HUES64 (cell line): ENCODE results near the gene TBC1D22A.

Experiments
- H3K27ac ChIP-seq: 2 replicates; pipeline ENCODE4 v1.7.0; 2013; ENCODE audit warnings: low read depth, low read length, inconsistent platforms
- H3K27me3 ChIP-seq: 2 replicates; pipeline ENCODE4 v1.6.1; 2013; ENCODE audit warnings: mild to moderate bottlenecking, low read length; ENCODE audit not compliant: insufficient read depth
- H3K36me3 ChIP-seq: 2 replicates; pipeline ENCODE4 v1.6.1; 2013; ENCODE audit warnings: mild to moderate bottlenecking, low read length; ENCODE audit not compliant: insufficient read depth
- H3K4me1 ChIP-seq: 2 replicates; pipeline ENCODE4 v1.6.1; 2013; ENCODE audit warnings: mild to moderate bottlenecking, low read length, moderate library complexity; ENCODE audit not compliant: insufficient read depth
- H3K4me3 ChIP-seq: 2 replicates; pipeline ENCODE4 v1.5.1; 2013; ENCODE audit warnings: mild to moderate bottlenecking, low read length, moderate library complexity
- H3K9ac ChIP-seq: 2 replicates; pipeline ENCODE4 v1.6.1; 2013; ENCODE audit warnings: mild to moderate bottlenecking, low read depth, low read length
- H3K9me3 ChIP-seq: 2 replicates; pipeline ENCODE4 v1.6.1; 2013; ENCODE audit warnings: low read depth, low read length; ENCODE audit not compliant: insufficient read depth
- WGBS: fragments of 150-250, 120-280 bp; methylation state at CpG from one replicate; pipeline ENCODE4 v1.1.7; 2013; ENCODE audit warnings: missing lambda C conversion rate; 5-methylcytosine and 5-hydroxymethylcytosine counted together

Gene TBC1D22A

DNA sequence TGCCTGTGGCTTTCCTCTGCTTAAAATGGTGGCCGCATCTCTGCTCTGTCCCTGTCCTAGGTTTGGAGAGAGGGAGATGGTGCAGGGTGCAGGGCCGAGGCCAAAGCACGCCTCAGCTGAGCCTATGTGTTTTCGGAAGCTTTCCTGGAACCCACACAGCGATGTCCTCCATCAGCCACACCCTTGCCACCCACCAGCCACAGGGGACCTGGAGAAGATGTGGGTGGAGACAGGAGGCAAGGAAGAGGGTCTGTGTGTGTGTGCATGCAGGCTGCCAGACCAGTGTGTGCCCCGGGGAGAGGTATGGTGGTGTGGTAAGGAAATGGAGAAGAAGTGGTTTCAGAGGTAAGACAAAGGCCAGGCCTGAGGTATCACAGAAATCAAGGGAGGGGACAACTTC is 155.7 kb downstream of the TBC1D22A start:
- Histone ChIP-seq H3K4me1 (no peaks in the 10 kb centered on the region), H3K36me3 (peaks cover 19% of the 10 kb centered on the region), H3K27ac (no peak overlapping the region), H3K9ac (no peak overlapping the region), H3K27me3 (no peaks in the 10 kb centered on the region), H3K4me3 (no peak overlapping the region), H3K9me3 (peaks cover 3% of the 10 kb centered on the region; the same call in 1 of the 2 replicates)
- 88% methylated on average over 4 of the region's 6 CpGs for WGBS

GRCh38 chr22:46922037-46922436 is 159.6 kb downstream of the TBC1D22A start:
- no peaks in the 10 kb centered on the region for H3K27me3 ChIP-seq
- no peaks in the 10 kb centered on the region for H3K4me1 ChIP-seq
- H3K9ac ChIP-seq, result no peak overlapping the region
- H3K4me3 ChIP-seq, result no peak overlapping the region
- H3K27ac ChIP-seq, result no peak overlapping the region
- peaks cover 8% of the 10 kb centered on the region; the same call in 1 of the 2 replicates for H3K36me3 ChIP-seq
- H3K9me3 ChIP-seq, result peaks cover 3% of the 10 kb centered on the region; the same call in 1 of the 2 replicates

DNA sequence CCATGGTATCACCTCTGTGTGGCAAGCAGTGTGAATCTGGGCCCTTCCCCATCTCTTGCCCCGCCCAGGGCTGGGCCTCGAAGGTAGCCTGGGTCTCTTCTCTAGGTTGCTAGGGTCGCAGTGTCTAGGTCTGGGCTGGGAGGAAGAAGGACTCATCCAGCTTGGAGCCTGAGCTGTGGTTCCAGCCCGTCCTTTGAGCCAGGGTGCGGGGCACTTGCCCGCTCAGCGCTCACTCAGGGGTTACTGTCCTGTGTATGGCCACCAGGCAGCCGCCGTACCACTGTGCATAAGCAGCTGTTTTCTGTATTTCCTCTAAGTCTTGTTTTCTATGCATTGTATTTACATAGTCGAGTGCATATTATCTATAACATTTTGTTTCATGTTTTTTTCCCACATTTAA is 160.9 kb downstream of the TBC1D22A start:
- Histone ChIP-seq H3K4me1 (no peaks in the 10 kb centered on the region), H3K4me3 (no peak overlapping the region), H3K27ac (no peak overlapping the region), H3K36me3 (0 out of 2 replicates have a peak, but pooled peaks cover 3% of the 10 kb centered on the region), H3K9me3 (peaks cover 3% of the 10 kb centered on the region; the same call in 1 of the 2 replicates), H3K27me3 (no peaks in the 10 kb centered on the region), H3K9ac (no peak overlapping the region)
- WGBS, result 94% methylated on average over 9 of the region's 10 CpGs

GRCh38 chr22:46925818-46926217 is 163.4 kb downstream of the TBC1D22A start:
- Histone ChIP-seq H3K4me1 (no peaks in the 10 kb centered on the region), H3K9me3 (peaks cover 3% of the 10 kb centered on the region; the same call in 1 of the 2 replicates), H3K36me3 (no peaks in the 10 kb centered on the region), H3K4me3 (no peak overlapping the region), H3K27me3 (no peaks in the 10 kb centered on the region), H3K9ac (no peak overlapping the region), H3K27ac (no peak overlapping the region)
- WGBS, result 100% methylated on average over 1 of the region's 3 CpGs

GRCh38 chr22:46929046-46929709 is 166.7 kb downstream of the TBC1D22A start:
- Histone ChIP-seq H3K27ac (no peak overlapping the region), H3K27me3 (no peaks in the 10 kb centered on the region), H3K9ac (no peak overlapping the region), H3K36me3 (no peaks in the 10 kb centered on the region), H3K9me3 (no peaks in the 10 kb centered on the region), H3K4me1 (peaks cover 2% of the 10 kb centered on the region; the same call in 1 of the 2 replicates), H3K4me3 (no peak overlapping the region)
- 85% methylated on average over 6 of the region's 7 CpGs for WGBS

DNA sequence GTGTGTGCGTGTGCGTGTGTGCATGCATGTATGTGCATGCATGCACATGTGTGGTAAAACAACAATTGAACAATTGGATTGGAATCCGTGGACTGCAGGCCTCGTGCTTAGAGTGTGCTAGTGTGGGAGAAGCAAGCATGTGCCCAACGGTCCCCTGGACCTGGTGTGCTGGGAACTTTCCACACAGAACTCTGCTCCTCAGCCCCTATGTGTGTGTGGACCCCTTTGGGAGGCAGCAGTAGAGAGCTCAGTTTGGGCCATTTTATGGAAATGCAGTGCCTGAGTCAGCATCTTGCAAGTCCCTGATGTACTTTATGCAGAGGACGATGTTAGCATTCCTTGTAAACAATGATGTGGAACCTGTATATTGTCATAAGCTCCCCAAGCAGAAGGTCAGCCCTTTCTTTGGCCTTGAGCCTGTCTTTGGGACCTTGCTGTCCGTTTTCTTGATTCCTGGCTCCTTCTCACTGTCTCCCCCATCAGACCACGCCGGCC is 167.3 kb downstream of the TBC1D22A start:
- H3K4me3 ChIP-seq, result no peak overlapping the region
- no peak overlapping the region for H3K9ac ChIP-seq
- no peaks in the 10 kb centered on the region for H3K36me3 ChIP-seq
- no peaks in the 10 kb centered on the region for H3K27me3 ChIP-seq
- H3K9me3 ChIP-seq, result no peaks in the 10 kb centered on the region
- H3K4me1 ChIP-seq, result peaks cover 7% of the 10 kb centered on the region; the same call in 1 of the 2 replicates
- WGBS, result 92% methylated on average over 9 of the region's 9 CpGs
- H3K27ac ChIP-seq, result no peak overlapping the region

GRCh38 chr22:46931414-46931813 is 169.0 kb downstream of the TBC1D22A start:
- H3K36me3 ChIP-seq, result no peaks in the 10 kb centered on the region
- H3K27me3 ChIP-seq, result no peaks in the 10 kb centered on the region

DNA sequence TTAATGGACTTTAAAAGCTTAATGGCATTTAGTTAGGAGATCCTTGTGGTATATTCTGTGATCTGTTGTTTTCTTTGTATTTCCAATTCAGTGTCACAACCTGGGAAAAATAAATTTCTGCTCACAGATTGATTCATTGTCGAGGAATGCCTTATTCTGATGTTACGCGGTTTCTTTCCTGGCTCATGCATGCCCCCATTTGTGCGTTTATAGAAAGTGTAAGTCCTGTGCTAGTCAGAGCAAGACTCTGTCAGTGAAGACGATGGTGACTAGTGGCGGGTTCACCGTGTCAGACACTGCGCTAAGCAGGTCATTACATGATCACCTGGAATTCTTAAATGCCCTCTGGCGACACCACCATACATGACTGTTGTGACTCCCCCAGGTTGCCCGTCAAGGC is 169.4 kb downstream of the TBC1D22A start:
- Histone ChIP-seq H3K4me3 (no peak overlapping the region), H3K9ac (no peak overlapping the region), H3K27ac (no peak overlapping the region), H3K4me1 (peaks cover 12% of the 10 kb centered on the region; the same call in 1 of the 2 replicates), H3K9me3 (no peaks in the 10 kb centered on the region), H3K27me3 (no peaks in the 10 kb centered on the region), H3K36me3 (no peaks in the 10 kb centered on the region)
- WGBS, result 98% methylated on average over 10 of the region's 10 CpGs

More at GRCh38 chr22:46931414-46931813, 169.0 kb downstream of the TBC1D22A start:
- Histone ChIP-seq H3K4me3 (no peak overlapping the region), H3K9me3 (no peaks in the 10 kb centered on the region), H3K4me1 (peaks cover 12% of the 10 kb centered on the region; the same call in 1 of the 2 replicates), H3K9ac (no peak overlapping the region), H3K27ac (no peak overlapping the region)
- WGBS, result 87% methylated on average over 4 of the region's 5 CpGs

DNA sequence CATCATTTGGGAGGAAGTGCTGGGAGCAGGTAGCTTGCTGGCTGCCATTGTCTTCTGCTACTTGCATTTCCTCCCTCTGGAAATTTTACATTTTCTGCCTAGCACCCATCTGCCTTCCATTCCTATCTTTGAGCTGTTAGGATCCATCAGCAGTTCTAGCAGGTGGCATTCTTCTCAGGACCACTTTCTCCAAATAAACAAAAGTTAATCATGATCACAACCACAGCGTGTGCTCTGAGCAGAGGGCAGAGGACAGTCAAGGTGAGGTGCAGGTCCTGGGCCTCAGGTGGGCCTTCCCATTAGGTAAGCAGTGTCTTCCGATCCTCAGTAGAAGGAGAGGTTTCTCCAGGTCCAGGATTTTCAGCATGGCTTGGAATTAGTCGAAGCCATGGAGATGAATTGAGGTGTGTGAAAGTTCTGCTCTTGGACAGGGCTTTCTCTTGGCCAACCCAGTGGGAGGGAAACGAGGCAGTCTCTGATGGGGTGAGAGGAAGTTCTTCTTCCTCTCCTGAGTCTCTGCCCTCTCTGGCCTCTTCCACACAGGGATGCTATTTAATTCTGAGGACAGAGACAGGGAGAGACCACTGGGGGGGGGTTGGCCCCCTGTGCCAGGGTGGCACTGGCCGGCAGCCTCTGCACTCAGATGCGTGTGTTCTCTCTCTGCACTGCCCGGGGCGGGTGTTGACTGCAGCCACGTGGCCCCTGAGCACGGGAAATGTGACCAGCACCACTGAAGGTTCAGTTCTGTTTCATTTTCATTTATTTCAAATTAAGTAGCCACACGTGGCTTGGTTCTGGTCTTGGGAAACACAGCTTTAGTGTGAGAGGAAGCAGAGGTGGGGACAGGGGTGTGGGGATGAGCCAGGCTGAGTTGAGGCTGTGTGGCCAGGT is 170.8 kb downstream of the TBC1D22A start:
- WGBS, result 93% methylated on average over 11 of the region's 11 CpGs
- H3K36me3 ChIP-seq, result no peaks in the 10 kb centered on the region

DNA sequence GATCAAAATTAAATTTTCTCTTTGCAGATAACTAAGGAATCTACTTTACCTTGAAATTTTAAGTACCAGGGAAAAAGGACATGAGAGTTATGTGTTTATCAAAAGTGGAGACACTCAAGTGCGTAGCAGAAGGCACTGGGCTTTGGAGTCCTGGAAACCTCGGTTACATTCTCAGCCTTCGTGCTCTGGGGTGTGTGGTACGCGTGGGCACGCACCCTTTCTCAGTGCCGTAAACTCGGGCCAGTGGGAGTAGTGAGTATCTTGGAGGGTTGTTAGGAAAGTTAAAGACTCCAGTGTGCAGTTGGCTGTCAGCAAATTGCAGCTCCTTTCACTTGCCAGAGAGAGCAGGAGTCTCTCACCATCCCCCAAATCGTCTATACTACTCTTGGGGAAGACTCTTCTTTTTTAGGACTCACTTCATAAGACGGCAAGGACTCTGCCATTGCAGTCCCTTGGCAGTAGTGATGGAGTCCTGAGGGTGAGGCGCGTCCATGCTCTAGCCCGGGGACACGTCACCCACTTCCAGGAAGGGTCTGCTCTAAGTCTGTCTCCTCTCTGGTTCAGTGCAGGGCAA is 171.8 kb downstream of the TBC1D22A start:
- H3K27me3 ChIP-seq, result no peaks in the 10 kb centered on the region
- H3K4me1 ChIP-seq, result peaks cover 12% of the 10 kb centered on the region; the same call in 1 of the 2 replicates
- no peak overlapping the region for H3K27ac ChIP-seq
- no peaks in the 10 kb centered on the region for H3K9me3 ChIP-seq
- no peaks in the 10 kb centered on the region for H3K36me3 ChIP-seq
- no peak overlapping the region for H3K9ac ChIP-seq
- 93% methylated on average over 14 of the region's 14 CpGs for WGBS
- no peak overlapping the region for H3K4me3 ChIP-seq

More for the DNA sequence above, 170.8 kb downstream of the TBC1D22A start:
- Histone ChIP-seq H3K27me3 (no peaks in the 10 kb centered on the region), H3K9ac (no peak overlapping the region), H3K4me1 (peaks cover 12% of the 10 kb centered on the region; the same call in 1 of the 2 replicates), H3K9me3 (no peaks in the 10 kb centered on the region), H3K4me3 (no peak overlapping the region), H3K27ac (no peak overlapping the region)
